ENCODE measurements around the gene ADPRM.

DNA sequence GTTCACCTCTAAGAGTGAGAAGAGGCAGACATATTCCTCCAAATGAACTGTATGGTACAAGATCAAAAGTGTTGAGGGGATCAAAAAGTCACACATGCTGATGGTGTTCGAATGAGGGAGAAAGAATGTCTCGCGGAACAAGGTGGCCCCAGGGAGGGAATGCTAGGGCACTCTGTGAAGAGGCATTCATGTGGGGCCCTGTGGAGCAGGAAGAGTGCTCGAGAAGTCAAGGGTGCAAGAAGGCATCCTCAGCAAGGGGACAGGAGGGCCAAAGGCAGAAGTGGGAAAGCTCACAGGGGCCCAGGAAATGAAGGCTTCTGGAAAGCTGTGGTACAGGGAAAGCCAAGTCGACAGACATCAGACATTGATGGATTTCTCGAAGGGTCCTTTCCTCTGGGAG lies 34.2 kb upstream of the ADPRM start:
- no peak for TF ChIP-seq FOSL2 (IDR thresholded peaks at IDR 0.05)
- no peak for TF ChIP-seq FOSL2 (CRISPR knock-in tag; IDR thresholded peaks at IDR 0.05)
- TF ChIP-seq HOXA7 (CRISPR knock-in tag; IDR thresholded peaks at IDR 0.05): no peak
- TF ChIP-seq RFX5 (IDR thresholded peaks at IDR 0.05): no peak
- TF ChIP-seq, protein P1, sequence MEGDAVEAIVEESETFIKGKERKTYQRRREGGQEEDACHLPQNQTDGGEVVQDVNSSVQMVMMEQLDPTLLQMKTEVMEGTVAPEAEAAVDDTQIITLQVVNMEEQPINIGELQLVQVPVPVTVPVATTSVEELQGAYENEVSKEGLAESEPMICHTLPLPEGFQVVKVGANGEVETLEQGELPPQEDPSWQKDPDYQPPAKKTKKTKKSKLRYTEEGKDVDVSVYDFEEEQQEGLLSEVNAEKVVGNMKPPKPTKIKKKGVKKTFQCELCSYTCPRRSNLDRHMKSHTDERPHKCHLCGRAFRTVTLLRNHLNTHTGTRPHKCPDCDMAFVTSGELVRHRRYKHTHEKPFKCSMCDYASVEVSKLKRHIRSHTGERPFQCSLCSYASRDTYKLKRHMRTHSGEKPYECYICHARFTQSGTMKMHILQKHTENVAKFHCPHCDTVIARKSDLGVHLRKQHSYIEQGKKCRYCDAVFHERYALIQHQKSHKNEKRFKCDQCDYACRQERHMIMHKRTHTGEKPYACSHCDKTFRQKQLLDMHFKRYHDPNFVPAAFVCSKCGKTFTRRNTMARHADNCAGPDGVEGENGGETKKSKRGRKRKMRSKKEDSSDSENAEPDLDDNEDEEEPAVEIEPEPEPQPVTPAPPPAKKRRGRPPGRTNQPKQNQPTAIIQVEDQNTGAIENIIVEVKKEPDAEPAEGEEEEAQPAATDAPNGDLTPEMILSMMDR (IDR thresholded peaks at IDR 0.05): no peak
- no peak for TF ChIP-seq POLR2A (IDR thresholded peaks at IDR 0.05; ENCODE audit: low read length)

All from A549 (cell line).